Stimulated activated CD4-positive, alpha-beta T cell treated with anti-CD3 and anti-CD28 coated beads, Interleukin-4, amount 100 ng/mL, for 4 hours (primary cell): ENCODE results near the gene FYCO1.
A peak's percentile ranks its signal among the peaks of the same experiment; 100 is the strongest.
"Not testable (repeated sequence)": the region's sequence is repeated elsewhere in the genome, so short reads cannot be mapped to it uniquely, and the experiment has no call there.

Experiments
- DNase-seq, 2 experiments: peaks; one replicate each; pipeline ENCODE4 v3.0.0-alpha.2; 2020

Gene FYCO1

GRCh38 chr3:46008058-46008457 lies 12.4 kb upstream of the FYCO1 start:
- DNase-seq, result no peak

- no peak for DNase-seq
Measured at GRCh38 chr3:46007280-46007679, 11.7 kb upstream of the FYCO1 start.

DNA sequence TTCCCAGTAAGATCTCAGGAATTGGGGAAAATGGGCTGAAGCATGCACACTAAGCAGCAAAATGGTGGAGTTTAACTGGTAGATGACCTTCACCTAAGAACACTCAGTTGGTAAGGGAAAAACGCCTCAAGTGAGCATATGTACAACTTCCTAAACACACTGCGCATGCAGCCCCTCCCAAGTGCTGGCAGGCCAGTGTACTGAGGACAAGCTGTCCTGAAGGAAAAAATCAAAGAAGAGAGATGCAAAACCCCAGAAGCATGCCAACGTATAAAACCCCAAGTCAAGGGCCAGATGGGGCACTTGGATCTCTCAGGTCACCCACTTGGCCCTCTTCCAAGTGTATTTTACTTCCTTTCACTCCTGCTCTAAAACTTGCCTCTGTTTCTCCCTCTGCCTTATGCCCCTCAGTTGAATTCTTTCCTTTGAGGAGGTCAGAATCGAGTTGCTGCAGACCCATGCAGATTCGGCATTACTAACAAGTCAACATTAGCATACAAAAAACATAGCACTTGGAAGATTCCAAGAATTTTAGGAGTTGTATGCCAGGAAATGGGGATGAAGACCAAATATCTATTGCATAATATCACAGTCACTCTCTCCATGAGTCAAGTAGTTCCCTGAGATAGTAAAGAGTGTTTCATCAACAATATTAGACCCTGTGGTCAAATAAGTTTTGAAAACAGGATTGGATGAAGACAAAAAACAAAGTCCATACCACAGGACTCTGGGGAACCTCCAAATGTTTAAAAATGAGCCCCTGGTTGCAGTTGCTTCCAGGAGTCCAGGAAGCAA lies 10.8 kb upstream of the FYCO1 start:
- DNase-seq, result no peak

DNA sequence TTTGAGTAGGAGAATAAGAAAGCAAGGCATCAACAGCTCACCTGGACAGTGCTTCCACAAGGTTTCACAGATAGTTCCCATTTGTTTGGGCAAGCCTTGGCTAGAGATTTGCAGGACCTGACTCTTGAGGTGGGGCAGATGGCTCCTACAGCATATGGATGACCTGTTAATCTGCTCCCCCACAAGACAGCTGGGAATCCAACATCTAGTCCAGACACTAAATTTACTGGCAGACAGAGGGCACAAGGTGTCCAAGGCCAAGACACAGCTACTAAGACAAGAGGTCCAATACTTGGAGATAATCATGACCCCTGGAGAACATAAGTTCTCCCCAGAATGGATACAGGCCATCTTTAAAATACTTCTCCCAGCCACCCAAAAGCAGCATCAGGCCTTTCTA lies 8.1 kb upstream of the FYCO1 start:
- DNase-seq, result not testable (repeated sequence)

- DNase-seq, result no peak
Measured at GRCh38 chr3:46001178-46001577, 5.6 kb upstream of the FYCO1 start.

DNA sequence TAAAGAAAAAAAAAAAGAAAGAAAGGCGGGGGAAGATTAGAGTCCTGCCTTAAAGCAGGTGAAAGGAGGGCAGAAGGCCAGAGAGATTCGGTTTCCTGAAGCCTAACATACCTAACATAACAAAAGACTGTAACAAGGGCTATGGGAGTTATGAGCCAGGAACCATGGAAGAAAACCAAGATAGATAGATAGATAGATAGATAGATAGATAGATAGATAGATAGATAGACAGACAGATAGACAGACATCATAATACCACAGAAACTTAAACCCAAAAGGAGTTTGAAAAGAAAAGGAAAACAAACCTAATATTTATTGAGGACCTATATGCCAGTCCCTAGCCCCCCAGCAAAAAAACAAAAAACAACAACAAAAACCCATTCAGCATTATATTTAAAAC lies 2.3 kb upstream of the FYCO1 start:
- no peak for DNase-seq

DNA sequence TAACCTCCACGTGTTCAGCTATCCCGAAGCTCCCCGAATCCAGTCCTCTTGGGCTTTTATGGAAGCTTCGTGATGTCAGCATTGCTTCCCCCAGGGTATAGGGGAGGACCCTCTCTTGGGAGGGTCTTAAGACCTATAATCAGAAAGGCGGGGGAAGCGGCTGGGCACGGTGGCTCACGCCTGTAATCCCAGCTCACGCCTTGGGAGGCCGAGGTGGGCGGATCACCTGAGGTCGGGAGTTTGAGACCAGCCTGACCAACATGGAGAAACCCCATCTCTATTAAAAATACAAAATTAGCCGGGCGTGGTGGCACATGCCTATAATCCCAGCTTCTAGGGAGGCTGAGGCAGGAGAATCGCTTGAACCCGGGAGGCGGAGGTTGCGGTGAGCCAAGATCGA lies 1.9 kb upstream of the FYCO1 start:
- not testable (repeated sequence) for DNase-seq

- DNase-seq, result peak; percentile 27 to 34
Measured at GRCh38 chr3:45994419-45995235, 997 bp downstream of the FYCO1 start.

DNA sequence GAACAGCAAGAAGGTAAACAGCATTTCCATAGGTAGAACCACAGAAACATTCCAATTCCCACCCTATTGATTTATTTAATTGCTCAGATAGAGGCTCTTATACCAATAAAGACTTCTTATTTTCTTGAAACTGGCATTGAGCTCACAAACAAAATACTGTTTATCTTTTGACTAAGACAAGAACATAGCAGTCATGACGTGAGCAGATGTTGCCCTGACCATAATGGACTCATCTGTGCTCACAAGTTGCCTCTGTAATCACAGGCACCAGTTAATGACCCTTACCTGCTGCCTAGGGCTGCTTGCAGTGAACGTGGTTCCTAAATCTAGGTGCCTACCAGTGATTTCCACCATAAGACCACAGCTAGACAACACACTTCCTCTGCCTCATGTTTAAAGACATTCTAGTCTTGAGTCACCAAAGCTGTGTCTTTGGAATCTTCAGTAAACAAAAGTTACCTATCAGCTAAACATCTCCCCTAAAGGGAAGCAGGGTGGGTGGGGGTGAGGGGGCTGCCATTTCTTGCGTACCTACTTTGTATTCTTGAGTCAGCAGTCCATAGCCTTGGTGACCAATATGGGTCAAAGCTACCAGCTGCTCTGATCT lies 2.1 kb downstream of the FYCO1 start:
- no peak for DNase-seq

DNA sequence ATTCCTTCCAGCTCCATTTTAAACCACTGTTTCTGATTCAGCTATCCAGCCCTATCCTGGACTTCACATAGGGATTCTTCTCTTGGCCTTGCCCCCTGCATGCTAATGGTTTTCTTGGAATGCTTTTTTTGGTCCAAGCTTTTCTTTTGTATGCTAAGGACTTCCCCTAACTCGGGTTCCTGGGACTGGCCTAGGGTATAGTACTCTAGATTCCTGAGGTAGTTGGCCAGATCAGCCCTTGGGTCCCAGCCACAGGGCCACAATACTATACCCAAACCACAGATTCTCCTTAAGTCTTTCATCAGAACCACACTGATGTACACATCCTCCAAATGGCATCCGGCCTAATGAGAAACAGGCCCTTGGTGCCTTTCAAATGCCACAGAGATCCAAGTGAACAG lies 2.8 kb downstream of the FYCO1 start:
- DNase-seq, result no peak

DNA sequence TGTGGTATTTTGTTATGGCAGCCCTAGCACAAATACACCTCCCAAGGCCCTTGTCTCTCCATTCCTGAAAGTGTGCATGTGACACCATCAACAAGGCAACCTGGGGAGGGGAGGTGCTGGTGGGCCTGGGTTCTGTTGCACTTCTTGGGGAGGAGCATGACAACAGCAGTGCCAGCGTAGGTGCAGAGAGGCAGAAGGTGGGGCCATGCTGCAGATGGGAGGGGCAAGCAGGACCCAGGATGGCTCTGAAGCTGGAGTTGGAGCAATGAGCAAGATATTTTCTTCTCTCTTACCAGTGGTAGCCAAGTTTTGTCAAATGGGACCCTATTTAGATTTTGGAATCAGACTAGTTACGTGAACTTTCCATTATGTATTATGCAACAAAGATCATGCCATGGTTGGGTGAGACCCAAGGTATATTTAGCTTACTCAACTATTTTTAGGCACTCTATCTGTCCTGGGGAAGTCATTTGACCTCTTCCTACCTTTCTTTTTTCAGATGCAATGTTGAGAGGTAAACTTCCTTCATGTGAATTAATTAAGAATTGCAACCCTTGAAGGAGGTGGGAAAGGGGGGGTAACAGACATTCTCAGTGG lies 3.4 kb downstream of the FYCO1 start:
- no peak for DNase-seq

GRCh38 chr3:45991341-45991740 lies 4.3 kb downstream of the FYCO1 start:
- no peak for DNase-seq

DNA sequence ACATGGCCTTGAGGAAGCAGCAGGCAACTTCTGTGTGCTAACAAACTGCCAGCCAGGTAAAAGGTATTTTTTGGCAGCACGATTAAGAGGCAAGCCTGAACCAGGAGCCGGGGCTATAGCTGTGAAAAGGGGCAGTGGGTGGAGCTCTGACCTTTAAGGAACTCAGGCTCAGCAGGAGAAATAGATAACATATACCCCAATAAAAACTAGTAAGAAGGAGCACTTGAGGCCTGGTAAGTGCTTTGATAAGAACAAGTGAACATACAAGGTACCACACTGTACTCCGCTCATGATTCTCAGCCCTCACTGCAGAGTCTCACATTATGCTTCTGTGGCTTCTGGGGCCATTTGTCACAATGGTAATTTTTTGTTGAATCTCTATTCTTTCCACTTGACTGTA lies 5.4 kb downstream of the FYCO1 start:
- no peak for DNase-seq

DNA sequence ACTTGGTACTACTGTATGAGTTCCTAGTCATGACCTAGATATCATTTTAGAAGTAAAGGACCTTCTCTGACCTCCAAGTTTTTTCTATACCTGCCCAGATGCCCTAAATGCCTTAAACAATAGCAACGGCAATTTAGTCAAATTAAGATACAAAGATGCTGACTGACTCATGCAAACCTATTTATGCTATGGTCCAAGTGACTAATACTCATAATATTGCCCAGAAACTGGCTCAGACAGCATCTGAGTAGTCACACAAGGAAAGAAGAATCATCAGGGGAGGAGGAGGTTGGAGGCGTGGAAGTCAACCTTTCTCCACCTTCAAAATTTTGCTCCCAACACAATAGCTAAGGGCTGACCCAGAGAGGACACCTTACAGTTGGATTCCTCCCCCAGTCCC lies 6.8 kb downstream of the FYCO1 start:
- DNase-seq, result no peak

DNA sequence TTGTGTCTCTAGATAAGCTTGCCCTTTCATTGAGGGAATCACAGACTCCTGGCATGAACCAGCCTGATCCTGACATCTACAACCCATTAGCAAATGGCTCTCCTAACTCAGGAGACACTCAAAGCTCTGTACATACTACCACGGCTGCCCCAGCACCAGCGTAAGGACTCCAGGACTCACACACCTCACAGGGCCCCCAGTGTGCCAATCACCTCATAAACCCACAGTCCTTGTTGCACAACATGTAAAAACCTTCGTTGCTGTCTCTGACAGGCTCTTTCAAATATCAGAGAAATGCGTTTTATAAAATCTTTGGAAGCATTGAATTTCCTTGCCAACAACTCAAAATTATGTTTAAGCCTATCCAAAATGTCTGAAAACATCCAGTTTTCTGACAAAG lies 7.3 kb downstream of the FYCO1 start:
- DNase-seq, result no peak

GRCh38 chr3:45987368-45988291 lies 8.0 kb downstream of the FYCO1 start:
- no peak for DNase-seq

DNA sequence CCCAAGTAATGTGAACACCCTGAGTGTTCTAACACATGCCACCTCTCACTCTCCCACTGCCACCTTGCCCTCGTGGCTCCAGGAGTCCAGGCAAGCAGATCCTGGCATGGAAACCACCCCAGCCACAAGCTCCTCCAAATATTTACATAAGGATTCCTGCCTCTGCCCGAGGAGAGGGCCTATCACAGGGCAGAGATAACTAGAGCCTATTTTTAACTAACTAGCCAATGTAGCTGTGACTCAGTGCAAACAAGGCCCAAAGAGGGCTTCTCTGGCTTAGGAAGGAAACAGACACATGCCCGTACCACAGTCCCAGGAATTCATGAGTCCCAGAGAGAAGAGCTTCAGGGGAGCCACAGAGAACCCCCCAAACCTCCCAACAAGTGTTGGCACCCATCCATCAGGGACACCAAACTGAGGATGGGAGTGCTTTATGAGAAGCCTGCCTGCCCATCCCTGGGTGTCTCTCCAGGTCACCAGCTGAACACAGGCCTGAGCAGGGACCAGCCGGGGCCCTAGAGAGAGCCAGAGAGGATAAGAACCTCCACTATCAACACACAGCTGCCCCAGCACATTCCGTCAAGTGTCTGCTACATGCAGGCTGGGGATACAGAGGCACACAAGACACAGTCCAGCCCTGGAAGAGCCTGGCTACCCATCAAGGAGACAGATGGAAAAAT lies 9.2 kb downstream of the FYCO1 start:
- DNase-seq, result no peak

- no peak for DNase-seq
Measured at GRCh38 chr3:45985532-45986302, 9.9 kb downstream of the FYCO1 start.

DNA sequence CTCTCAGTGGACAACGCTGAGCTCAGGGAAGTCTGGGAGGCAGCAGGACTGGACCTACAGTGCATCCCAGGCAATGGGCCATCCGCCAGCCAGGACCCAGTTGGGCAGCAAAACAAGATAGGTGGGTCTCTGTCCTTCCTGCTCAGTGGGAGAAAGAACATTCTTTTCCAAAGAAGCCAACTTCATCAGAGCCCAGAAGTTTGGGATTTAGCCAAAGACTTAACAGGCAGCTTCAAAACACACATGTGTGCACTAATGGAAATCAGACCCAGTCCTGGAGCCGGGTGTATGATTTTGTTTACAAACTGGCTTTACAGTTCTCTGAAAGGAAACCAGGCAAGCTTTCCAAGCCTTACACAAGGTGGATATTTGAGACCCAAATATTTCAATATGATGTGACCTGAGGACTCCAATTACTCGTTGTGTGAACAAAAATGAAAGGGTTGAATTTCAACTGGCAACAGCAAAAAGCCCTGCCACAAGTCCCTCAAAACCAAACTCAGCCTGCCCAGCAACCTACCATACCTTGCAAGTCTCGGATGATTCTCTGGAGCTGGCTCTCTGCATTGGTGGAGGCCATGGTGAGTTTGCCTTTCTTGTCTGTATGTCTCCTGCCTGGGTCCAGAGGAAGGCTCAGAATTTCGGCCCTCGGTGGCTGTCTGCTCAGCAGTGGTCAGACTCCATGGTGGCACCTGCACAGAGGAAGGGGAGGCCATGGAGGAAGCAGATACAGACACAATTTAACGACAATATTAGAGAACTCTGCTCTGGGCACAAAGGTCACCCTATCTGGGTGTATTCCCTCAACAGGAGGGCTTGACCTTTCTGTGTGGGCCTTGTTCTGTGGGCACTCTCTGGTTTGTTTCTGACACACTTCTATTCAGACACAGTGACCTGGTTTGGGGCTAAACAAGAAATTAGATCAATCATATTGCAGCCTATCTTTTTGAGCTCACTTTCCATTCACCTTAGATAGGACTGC lies 11.0 kb downstream of the FYCO1 start:
- DNase-seq, result no peak

DNA sequence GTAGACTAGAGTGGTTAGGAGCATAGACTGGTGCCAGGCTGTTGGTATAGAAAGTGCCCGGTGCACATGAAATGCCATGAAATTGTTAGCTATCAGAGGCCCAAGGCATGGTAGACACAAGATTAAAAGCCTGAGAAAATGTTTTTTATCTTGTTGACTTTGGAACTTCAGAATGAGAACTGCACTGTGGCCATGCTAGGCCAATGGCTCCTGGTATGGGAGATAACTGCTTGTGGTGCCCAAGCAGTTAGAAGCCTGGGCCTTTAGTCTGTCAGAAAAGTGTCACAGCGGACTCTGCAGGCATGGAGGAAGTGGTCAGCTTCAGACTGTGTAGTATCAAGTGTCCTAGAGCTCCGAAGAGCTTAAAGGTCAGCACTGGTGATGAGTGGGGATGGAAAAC lies 11.9 kb downstream of the FYCO1 start:
- DNase-seq, result no peak
